Stomach (tissue), 9 donors: Measurements from ENCODE around the gene KLHDC3. TPM values are rescaled to one million over a fixed set of nuclear protein-coding genes. Genes with fewer than 3 reads are reported as not detected.

Experiments used
- DNase-seq, 2 donors: peaks; one replicate each; pipeline versions ENCODE4 v3.0.0 to v3.0.0-alpha.2; 2013 to 2019
- H3K27ac ChIP-seq, 5 donors: fragments of 200-600 bp in 4 of 5; sonication (generic) in 4 of 5; one replicate each; pipeline ENCODE4 v1.5.1; 2013 to 2019; ENCODE audit warnings: mild to moderate bottlenecking in 1 of 5, moderate library complexity in 1 of 5
- H3K27me3 ChIP-seq, 3 donors: fragments of 200-600 bp; sonication (generic); one replicate each; pipeline ENCODE4 v1.5.1; 2017 to 2019; ENCODE audit warnings: mixed run types in 1 of 3
- H3K36me3 ChIP-seq, 4 donors: fragments of 200-600 bp; sonication (generic); 1 replicate in 3 of 4; 2 replicates in 1 of 4; pipeline ENCODE4 v1.5.1; 2016 to 2019
- H3K4me1 ChIP-seq, 4 donors: fragments of 200-600 bp; sonication (generic); one replicate each; pipeline ENCODE4 v1.5.1; 2016 to 2019
- H3K4me3 ChIP-seq, 4 donors: fragments of 200-600 bp; sonication (generic) in 3 of 4; one replicate each; pipeline ENCODE4 v1.5.1; 2016 to 2019; ENCODE audit warnings: mild to moderate bottlenecking in 1 of 4
- H3K9me3 ChIP-seq, 4 donors: fragments of 200-600 bp; sonication (generic); one replicate each; pipeline ENCODE4 v1.5.1; 2016 to 2019
- EP300 ChIP-seq: sonication (generic); formaldehyde crosslinking; IDR thresholded peaks from one replicate; pipeline ENCODE4 v1.6.1; 2017; ENCODE audit warnings: antibody characterized with exemption
- POLR2A ChIP-seq, 4 donors: fragments of 450-650 bp; IDR thresholded peaks; one replicate each; pipeline ENCODE4 v1.6.1; 2016; ENCODE audit warnings: antibody characterized with exemption in 4 of 4, control low read depth in 2 of 4, mild to moderate bottlenecking in 1 of 4, moderate library complexity in 1 of 4
- POLR2AphosphoS5 ChIP-seq, 3 donors: sonication (generic); formaldehyde crosslinking; IDR thresholded peaks; one replicate each; pipeline ENCODE4 v1.6.1; 2016; ENCODE audit warnings: antibody characterized with exemption in 3 of 3
- WGBS, 5 donors: extraction: QIAGEN DNeasy Blood & Tissue Kit in 3 of 5; methylation state at CpG; one replicate each; pipeline versions ENCODE4 v1.1.5 to v1.1.7; 2013 to 2018; 5-methylcytosine and 5-hydroxymethylcytosine counted together
- intact Hi-C: fragments of 100-400 bp; cut with DNase I; formaldehyde crosslinking; loops from one replicate; pipeline ENCODE4 v1.15.1; 2023; ENCODE audit warnings: low total_unique reads
- polyA plus RNA-seq, 3 donors: library from polyadenylated mRNA; stranded (reverse); fragments of 200-250 nt; gene quantifications; one replicate each; pipeline ENCODE4 v1.2.3, GENCODE V29; 2013
- total RNA-seq, 5 donors: library from RNA; depleted of rRNA; stranded (reverse); fragments of >200 nt; gene quantifications; one replicate each; pipeline versions ENCODE4 v1.1.0 to v1.2.3, GENCODE V29; 2014 to 2016
- TF ChIP-seq, protein P1 (sequence below), 7 experiments: fragments of 450-650 bp in 4 of 7; fragments of 200-600 bp in 3 of 7; sonication (generic) in 3 of 7; IDR thresholded peaks; one replicate each; pipeline ENCODE4 v1.5.1; 2016 to 2019; ENCODE audit warnings: antibody characterized with exemption in 7 of 7, control low read depth in 2 of 7, mild to moderate bottlenecking in 1 of 7
- donor health status: healthy with polysubstance abuse.
- donor health status: Bipolar disorder and iron deficiency.
- donor health status: healthy.

KLHDC3 gene
- total and polyA plus RNA-seq, 8 donors: 40.0 to 88.5 (median 67.4) TPM

DNA sequence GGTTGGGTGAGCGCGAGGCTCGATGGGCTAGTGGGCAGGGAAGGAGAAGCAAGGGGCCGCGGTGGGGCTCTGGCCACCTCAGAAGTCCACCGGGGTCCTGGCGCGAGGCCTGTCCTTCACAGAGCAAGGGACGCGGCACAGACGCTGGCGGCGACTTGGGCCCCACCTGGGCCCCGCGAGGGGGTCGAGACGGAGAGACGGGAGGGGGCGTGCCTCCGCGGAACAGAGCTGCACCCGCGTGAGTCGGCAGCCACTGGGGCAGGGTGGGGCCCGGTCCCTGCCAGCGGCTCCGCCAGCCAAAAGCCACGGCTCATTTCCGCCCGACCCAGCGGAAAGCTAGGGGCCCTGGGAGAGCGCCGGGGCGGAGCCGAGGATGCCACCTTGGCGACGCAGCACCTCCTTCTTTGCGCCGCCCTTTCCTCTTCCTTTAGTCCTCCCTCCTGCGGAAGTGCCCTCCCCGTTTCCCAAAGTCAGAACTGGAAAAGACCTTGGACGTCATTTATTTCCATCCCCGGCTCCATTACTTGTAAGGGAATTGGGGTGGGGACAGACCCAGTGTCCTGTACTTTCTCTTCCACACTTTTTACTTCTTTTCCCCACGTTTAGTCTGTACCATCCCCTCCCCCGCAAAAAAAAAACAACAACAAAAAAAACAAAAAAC is 39.6 kb downstream of the KLHDC3 start, which contains the start of gene CUL7:
CUL7 (minus strand) TSS at position 307 of the 661 bp plus-strand sequence. CDS start 1,063 bp downstream, outside the sequence.
- no peak for TF ChIP-seq EP300
- TF ChIP-seq POLR2AphosphoS5 (IDR thresholded peaks at IDR 0.05): peak; percentile 79 to 97 (median 88)

GRCh38 chr6:43054206-43054943 is 40.3 kb downstream of the KLHDC3 start:
- intact Hi-C loops: no loop called here
- Histone ChIP-seq H3K4me1 (peaks cover 22 to 53% (median 46%) of the 10 kb centered on the region in 4 donors), H3K36me3 (peaks cover 17 to 55% (median 49%) of the 10 kb centered on the region in 4 donors), H3K27me3 (no peaks in the 10 kb centered on the region), H3K9me3 (no peaks in the 10 kb centered on the region), H3K27ac (peak overlapping the region; percentile 90 to 96 (median 94)), H3K4me3 (peak overlapping the region; percentile 59 to 72 (median 66))
- DNase-seq: peak in 1 of 2 donors; percentile 55
- TF ChIP-seq, protein P1, sequence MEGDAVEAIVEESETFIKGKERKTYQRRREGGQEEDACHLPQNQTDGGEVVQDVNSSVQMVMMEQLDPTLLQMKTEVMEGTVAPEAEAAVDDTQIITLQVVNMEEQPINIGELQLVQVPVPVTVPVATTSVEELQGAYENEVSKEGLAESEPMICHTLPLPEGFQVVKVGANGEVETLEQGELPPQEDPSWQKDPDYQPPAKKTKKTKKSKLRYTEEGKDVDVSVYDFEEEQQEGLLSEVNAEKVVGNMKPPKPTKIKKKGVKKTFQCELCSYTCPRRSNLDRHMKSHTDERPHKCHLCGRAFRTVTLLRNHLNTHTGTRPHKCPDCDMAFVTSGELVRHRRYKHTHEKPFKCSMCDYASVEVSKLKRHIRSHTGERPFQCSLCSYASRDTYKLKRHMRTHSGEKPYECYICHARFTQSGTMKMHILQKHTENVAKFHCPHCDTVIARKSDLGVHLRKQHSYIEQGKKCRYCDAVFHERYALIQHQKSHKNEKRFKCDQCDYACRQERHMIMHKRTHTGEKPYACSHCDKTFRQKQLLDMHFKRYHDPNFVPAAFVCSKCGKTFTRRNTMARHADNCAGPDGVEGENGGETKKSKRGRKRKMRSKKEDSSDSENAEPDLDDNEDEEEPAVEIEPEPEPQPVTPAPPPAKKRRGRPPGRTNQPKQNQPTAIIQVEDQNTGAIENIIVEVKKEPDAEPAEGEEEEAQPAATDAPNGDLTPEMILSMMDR (IDR thresholded peaks at IDR 0.05): no peak
- TF ChIP-seq POLR2A (IDR thresholded peaks at IDR 0.05) (no peak), EP300 (no peak), POLR2AphosphoS5 (IDR thresholded peaks at IDR 0.05) (no peak)
- WGBS, 5 donors: 67 to 74% (median 70%) methylated on average over 17 of the region's 17 CpGs

More for the DNA sequence above, 39.6 kb downstream of the KLHDC3 start, which contains the start of gene CUL7:
- H3K4me1 ChIP-seq: peaks cover 19 to 50% (median 42%) of the 10 kb centered on the region in 4 donors
- peak; percentile 94 to 98 for DNase-seq
- intact Hi-C loops: no loop called here
- peaks cover 21 to 62% (median 56%) of the 10 kb centered on the region in 4 donors for H3K36me3 ChIP-seq
- peak within 1 kb of the TSS; percentile 59 to 72 (median 66) for H3K4me3 ChIP-seq
- H3K27me3 ChIP-seq: no peaks in the 10 kb centered on the region
- H3K27ac ChIP-seq: peak within 1 kb of the TSS; percentile 90 to 96 (median 94)
- 0 to 2% (median 1%) methylated on average over 24 to 45 of the region's 45 CpGs for WGBS, 5 donors
- no peaks in the 10 kb centered on the region for H3K9me3 ChIP-seq

GRCh38 chr6:43055966-43056365 is 41.9 kb downstream of the KLHDC3 start:
- H3K4me3 ChIP-seq: no peak overlapping the region
- no peak for DNase-seq
- TF ChIP-seq EP300 (no peak), POLR2AphosphoS5 (IDR thresholded peaks at IDR 0.05) (no peak), POLR2A (IDR thresholded peaks at IDR 0.05) (no peak)
- TF ChIP-seq, protein P1 (IDR thresholded peaks at IDR 0.05): no peak
- H3K27ac ChIP-seq: no peak overlapping the region
- intact Hi-C loops: no loop called here
- WGBS, 5 donors: 80 to 87% (median 82%) methylated on average over 8 of the region's 8 CpGs
- H3K9me3 ChIP-seq: no peaks in the 10 kb centered on the region
- H3K36me3 ChIP-seq: peaks cover 8 to 40% (median 35%) of the 10 kb centered on the region in 4 donors
- no peaks in the 10 kb centered on the region for H3K27me3 ChIP-seq
- H3K4me1 ChIP-seq: peaks cover 32 to 61% (median 56%) of the 10 kb centered on the region in 4 donors

DNA sequence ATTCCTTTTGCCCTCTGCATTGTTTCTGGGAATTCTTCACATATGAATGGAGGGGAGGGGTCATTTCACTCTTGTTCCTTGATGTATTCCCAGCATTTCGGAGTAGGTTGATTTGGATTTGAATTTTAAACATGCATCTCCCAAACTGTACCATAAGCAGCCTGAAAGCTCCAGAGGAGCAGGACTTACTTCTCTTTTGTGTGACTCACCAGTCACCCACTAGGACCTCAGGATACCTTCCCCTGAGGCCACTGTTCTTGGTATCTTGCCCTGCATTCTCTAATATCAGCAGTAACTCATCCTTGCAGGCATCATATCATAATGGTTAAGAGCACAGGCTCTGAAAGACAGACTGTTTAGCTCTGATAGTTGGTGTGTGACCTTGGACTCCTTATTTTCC is 44.5 kb downstream of the KLHDC3 start:
- DNase-seq: no peak
- intact Hi-C loops: no loop called here
- 62 to 88% (median 71%) methylated on average over 1 of the region's 1 CpG for WGBS, 5 donors
- H3K9me3 ChIP-seq: no peaks in the 10 kb centered on the region
- no peaks in the 10 kb centered on the region for H3K27me3 ChIP-seq
- peak overlapping the region in 3 of 5 donors; percentile 93 to 94 (median 93) for H3K27ac ChIP-seq
- H3K4me1 ChIP-seq: peaks cover 32 to 56% (median 51%) of the 10 kb centered on the region in 4 donors
- TF ChIP-seq POLR2A (IDR thresholded peaks at IDR 0.05) (no peak), EP300 (no peak), POLR2AphosphoS5 (IDR thresholded peaks at IDR 0.05) (no peak)
- TF ChIP-seq, protein P1 (IDR thresholded peaks at IDR 0.05): no peak
- H3K4me3 ChIP-seq: peak overlapping the region; percentile 76 to 97 (median 90)
- H3K36me3 ChIP-seq: peaks cover 8 to 43% (median 42%) of the 10 kb centered on the region in 4 donors
